ENCODE results near the gene PIK3CB. TPM values are rescaled to one million over a fixed set of nuclear protein-coding genes. Genes with fewer than 3 reads are reported as not detected.
"Not testable (repeated sequence)": the region's sequence is repeated elsewhere in the genome, so short reads cannot be mapped to it uniquely, and the experiment has no call there.

The PIK3CB gene
- total and polyA plus RNA-seq, 2 donors = 14.3 to 22.8 TPM

DNA sequence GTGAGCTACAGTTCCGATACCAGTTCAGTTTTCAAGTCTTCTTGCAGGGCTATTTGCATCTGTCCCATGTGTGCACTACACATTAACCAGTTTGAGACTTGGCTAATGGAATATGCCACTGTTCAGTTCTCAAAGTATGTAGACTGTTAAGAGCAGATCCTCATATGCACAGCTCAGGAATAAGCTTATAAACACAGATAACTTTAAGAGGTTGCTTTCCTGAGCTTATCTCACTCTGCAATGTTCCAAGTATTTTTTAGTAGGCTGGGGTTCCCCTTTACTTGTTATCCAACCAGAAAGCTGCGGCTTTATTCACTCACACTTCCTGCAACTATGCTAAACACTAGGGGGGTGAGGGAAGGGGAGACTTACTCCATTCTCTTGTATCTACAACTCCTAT is 108.7 kb downstream of the PIK3CB start:
- not testable (repeated sequence) for H3K4me3 ChIP-seq (ENCODE audit: low read depth, low read length); DNase-seq (ENCODE audit: extremely low spot score); H3K27ac ChIP-seq (ENCODE audit: low read depth); H3K4me1 ChIP-seq (ENCODE audit: insufficient read depth); H3K36me3 ChIP-seq (ENCODE audit: insufficient read depth)
- 50% methylated on average over 2 of the region's 2 CpGs for WGBS

DNA sequence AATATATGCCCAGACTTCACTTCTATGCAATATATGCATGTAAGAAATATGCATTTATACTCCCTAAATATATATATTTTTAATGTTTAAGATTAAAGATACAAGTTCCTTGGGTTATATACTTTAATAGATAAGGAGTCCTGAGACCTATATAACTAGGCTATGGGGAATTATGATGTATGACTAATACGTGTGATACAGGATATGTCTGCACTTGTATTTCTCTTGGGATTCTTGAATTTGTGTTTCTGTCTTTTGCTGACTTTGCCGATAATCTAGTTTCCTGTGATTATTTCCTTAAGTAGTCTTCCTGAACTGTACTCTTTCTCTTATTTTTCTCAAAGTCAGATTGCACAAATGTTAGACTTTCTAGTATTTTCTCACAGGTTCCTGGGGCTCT is 109.6 kb downstream of the PIK3CB start:
- H3K4me3 ChIP-seq (ENCODE audit: low read depth, low read length) = no peak overlapping the region
- H3K27ac ChIP-seq (ENCODE audit: low read depth) = no peak overlapping the region
- H3K4me1 ChIP-seq (ENCODE audit: insufficient read depth) = no peaks in the 10 kb centered on the region
- WGBS = 40% methylated on average over 2 of the region's 2 CpGs
- H3K36me3 ChIP-seq (ENCODE audit: insufficient read depth) = peaks cover 4% of the 10 kb centered on the region
- DNase-seq (ENCODE audit: extremely low spot score) = no peak

DNA sequence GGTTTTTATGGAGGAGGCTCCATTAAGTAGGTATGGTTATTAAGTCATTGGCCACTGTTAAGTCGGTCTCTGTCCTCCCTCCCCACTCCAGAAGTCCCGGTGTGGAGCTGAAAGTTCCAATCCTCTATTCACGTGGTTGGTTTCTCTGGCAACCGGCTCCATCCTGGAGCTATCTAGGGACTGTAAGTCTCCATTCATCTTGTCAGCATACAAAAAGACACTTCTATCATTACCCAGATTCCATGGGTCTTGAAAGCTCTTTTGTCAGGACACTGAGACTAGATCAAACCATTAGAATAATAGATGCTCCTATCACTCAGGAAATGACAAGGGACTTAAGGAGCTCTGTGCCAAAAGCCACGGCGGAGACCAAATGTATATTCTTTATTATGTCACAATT is 110.3 kb downstream of the PIK3CB start:
- H3K36me3 ChIP-seq (ENCODE audit: insufficient read depth) = peaks cover 4% of the 10 kb centered on the region
- 84% methylated on average over 6 of the region's 6 CpGs for WGBS

DNA sequence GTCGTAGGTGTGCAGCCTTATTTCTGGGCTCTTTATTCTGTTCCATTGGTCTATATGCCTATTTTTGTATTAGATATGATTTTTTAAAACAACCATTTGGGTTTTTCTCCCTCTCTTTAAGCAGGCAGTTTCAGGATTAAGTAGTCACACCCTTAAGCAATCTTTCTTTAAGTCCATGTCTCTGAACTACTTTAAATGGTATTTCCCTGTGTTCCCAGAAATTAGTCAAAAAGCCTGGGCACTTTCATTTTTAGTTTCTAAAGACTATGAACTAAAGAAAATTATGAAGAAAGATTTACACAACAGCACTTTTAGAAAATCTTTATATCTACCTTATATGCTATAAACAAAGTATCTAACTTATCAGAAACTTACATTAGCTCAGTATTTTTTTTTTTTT is 115.9 kb downstream of the PIK3CB start:
- no peak for DNase-seq (ENCODE audit: extremely low spot score)
- Histone ChIP-seq H3K36me3 (ENCODE audit: insufficient read depth) (no peaks in the 10 kb centered on the region), H3K4me3 (ENCODE audit: low read depth, low read length) (no peak overlapping the region), H3K4me1 (ENCODE audit: insufficient read depth) (no peaks in the 10 kb centered on the region), H3K27ac (ENCODE audit: low read depth) (no peak overlapping the region)
- 92% methylated on average over 1 of the region's 1 CpG for WGBS

More for the DNA sequence above, 110.3 kb downstream of the PIK3CB start:
- DNase-seq (ENCODE audit: extremely low spot score) = no peak
- Histone ChIP-seq H3K4me1 (ENCODE audit: insufficient read depth) (no peaks in the 10 kb centered on the region), H3K4me3 (ENCODE audit: low read depth, low read length) (no peak overlapping the region), H3K27ac (ENCODE audit: low read depth) (no peak overlapping the region)

DNA sequence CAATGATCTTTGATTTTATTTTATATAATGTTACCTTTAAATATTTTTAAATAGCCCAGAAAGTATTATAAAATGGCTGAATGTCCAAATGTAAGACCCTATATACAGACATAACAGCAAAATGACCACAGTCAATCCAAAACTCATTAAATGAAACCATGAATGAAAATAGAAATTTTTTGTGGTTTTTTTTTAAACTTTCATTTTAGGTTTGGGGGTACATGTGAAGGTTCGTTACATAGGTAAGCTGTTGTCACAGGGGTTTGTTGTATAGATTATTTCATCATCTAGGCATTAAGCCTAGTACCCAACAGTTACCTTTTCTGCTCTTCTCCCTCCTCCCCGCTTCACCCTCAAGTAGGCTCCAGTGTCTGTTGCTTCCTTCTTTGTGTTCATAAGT is 117.4 kb downstream of the PIK3CB start:
- Histone ChIP-seq H3K36me3 (ENCODE audit: insufficient read depth) (no peaks in the 10 kb centered on the region), H3K4me3 (ENCODE audit: low read depth, low read length) (no peak overlapping the region), H3K27ac (ENCODE audit: low read depth) (no peak overlapping the region), H3K4me1 (ENCODE audit: insufficient read depth) (no peaks in the 10 kb centered on the region)
- DNase-seq (ENCODE audit: extremely low spot score) = no peak
- 95% methylated on average over 2 of the region's 2 CpGs for WGBS

DNA sequence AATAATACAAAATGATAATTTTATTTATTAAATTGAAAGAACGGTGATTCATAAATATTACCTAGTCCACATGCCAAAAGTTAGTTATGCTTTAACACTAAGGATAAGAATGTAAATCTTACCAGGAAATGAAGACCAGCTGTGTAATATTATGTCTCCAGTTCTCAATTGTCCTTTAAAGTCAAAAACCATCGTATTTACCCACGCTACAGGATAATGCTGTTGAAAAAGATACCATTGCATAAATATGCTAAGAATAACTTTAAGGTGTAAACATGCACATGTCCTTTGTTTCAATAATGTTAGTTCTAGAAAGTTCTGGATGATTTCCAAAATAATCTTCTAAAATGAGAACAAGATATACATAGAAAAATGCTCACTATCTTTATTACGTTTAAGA is 122.6 kb downstream of the PIK3CB start:
- WGBS = 62% methylated on average over 4 of the region's 4 CpGs
- H3K27ac ChIP-seq (ENCODE audit: low read depth) = no peak overlapping the region
- DNase-seq (ENCODE audit: extremely low spot score) = no peak
- no peak overlapping the region for H3K4me3 ChIP-seq (ENCODE audit: low read depth, low read length)
- no peaks in the 10 kb centered on the region for H3K36me3 ChIP-seq (ENCODE audit: insufficient read depth)
- H3K4me1 ChIP-seq (ENCODE audit: insufficient read depth) = no peaks in the 10 kb centered on the region

DNA sequence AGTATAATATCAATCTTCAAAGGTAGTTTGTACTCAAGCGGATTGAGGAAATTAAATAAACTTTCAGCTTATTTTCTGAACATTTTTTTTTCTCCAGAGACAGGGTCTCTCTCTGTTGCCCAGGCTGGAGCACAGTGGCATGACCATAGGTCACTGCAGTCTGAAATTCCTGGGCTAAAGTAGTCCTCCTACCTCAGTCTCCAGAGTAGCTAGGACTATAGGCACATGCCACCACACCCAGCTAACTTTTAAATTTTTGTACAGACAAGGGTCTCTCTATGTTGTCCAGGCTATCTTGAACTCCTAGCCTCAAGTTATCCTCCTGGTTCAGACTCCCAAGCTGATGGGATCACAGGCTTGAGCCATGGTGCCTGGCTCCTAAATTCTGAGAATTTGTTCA is 129.1 kb downstream of the PIK3CB start:
- 93% methylated on average over 1 of the region's 1 CpG for WGBS
- no peak overlapping the region for H3K4me3 ChIP-seq (ENCODE audit: low read depth, low read length)
- no peak for DNase-seq (ENCODE audit: extremely low spot score)
- H3K36me3 ChIP-seq (ENCODE audit: insufficient read depth) = peaks cover 5% of the 10 kb centered on the region
- no peaks in the 10 kb centered on the region for H3K4me1 ChIP-seq (ENCODE audit: insufficient read depth)
- H3K27ac ChIP-seq (ENCODE audit: low read depth) = no peak overlapping the region

DNA sequence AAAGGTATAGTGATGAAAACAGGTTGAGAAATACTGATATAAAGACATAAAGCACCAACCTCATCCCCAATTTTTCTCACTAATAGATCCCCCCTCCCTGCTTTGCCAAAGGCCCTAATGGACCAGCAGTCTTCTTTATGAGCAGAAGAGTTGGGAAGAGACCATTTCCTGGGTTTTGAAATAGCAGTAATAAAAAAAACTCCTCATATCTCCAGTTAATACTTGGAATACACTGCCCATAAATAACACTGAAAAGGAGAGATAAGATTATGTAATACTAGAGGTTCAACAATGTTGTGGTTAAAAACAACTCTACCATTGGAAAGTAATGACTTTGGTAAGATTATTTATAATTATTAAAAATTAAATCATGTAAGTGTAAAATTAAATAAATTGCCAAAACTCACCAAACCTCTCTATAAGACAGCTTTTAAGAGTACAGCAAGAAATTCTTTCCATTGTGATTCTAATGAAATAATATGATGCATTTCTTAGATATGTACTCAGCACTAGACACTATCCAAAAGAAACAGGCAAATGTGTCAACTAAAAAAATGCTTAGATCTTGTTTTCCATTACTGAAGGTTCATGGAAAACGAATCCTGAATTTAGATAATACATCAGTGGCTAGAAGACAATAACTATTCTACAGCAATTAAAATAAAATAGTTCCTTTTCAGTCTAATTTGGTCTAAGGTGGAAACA is 137.9 kb downstream of the PIK3CB start:
- WGBS = 69% methylated on average over 1 of the region's 1 CpG
- Histone ChIP-seq H3K4me3 (ENCODE audit: low read depth, low read length) (no peak overlapping the region), H3K27ac (ENCODE audit: low read depth) (no peak overlapping the region), H3K36me3 (ENCODE audit: insufficient read depth) (no peaks in the 10 kb centered on the region), H3K4me1 (ENCODE audit: insufficient read depth) (peaks cover 1% of the 10 kb centered on the region)
- DNase-seq (ENCODE audit: extremely low spot score) = no peak

DNA sequence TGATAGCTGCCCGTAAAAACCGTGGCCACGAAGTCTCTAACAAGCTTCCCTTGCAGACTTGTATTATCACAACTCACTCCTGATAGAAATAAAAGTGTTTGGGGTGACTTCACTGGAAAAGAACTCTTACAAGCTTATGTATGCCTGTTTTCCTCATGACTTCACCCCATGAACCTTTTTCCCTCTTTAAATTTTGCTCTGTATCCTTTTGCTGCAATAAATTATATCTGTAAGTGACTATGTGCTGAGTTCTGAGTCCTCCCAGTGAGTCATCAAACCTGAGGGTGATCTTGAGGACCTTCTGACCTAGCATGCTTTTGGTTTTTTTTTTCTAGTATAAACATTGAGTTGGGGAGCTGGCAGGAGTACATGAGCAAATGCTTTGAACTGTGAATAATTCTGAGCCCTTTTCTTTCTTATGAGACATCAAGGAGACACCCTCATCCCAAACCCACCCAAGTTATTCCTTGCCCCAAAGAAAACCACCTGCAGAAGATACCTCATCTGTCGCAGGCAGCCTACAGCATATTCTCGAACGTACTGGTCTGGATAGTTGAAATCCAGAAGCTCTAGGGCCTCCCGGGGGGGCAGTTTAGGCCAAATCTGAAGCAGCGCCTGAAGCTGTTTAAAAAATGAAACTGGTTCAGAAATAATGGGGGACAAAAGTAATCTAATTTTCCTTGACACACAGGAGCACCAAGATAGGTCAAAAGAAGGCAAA is 140.3 kb downstream of the PIK3CB start:
- Histone ChIP-seq H3K36me3 (ENCODE audit: insufficient read depth) (no peaks in the 10 kb centered on the region), H3K27ac (ENCODE audit: low read depth) (no peak overlapping the region), H3K4me3 (ENCODE audit: low read depth, low read length) (no peak overlapping the region), H3K4me1 (ENCODE audit: insufficient read depth) (peaks cover 1% of the 10 kb centered on the region)
- DNase-seq (ENCODE audit: extremely low spot score) = no peak
- WGBS = 56% methylated on average over 8 of the region's 8 CpGs

DNA sequence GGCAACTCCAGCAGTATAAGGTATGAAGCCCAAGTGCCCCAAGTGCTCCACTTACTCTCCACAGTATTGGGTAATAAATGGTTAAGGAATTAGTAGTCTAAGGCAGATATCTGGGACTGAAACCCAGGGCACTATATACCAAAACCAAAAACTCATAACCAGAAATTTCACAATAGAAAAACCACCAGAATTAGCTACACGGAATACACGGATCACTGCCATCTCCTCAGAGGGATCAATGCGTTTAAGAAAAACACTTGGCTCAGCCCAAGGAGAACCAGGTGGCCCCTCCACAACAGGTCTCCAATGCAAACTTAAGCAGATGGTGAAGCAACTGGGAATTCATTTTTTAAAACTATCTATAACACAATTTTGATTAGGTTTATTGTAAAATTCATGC is 142.6 kb downstream of the PIK3CB start:
- no peak overlapping the region for H3K27ac ChIP-seq (ENCODE audit: low read depth)
- WGBS = 92% methylated on average over 3 of the region's 3 CpGs
- no peak overlapping the region for H3K4me3 ChIP-seq (ENCODE audit: low read depth, low read length)
- H3K4me1 ChIP-seq (ENCODE audit: insufficient read depth) = peaks cover 1% of the 10 kb centered on the region
- no peak for DNase-seq (ENCODE audit: extremely low spot score)
- H3K36me3 ChIP-seq (ENCODE audit: insufficient read depth) = no peaks in the 10 kb centered on the region

DNA sequence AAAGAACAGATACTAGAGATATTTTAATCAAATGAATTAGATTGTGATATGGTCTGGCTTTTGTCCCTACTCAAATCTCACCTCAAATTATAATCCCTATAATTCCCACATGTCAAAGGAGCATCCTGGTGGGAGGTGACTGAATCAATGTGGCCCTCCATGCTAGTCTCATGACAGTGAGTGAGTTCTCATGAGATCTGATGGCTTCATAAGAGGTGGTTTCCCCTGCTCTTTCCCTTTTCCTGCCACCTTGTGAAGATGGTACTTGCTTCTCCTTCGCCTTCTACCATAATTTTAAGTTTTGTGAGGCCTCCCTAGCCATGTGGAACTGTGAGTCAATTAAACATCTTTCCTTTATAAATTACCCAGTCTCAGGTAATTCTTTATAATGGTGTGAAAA is 143.4 kb downstream of the PIK3CB start:
- no peaks in the 10 kb centered on the region for H3K36me3 ChIP-seq (ENCODE audit: insufficient read depth)
- no peak overlapping the region for H3K4me3 ChIP-seq (ENCODE audit: low read depth, low read length)
- H3K27ac ChIP-seq (ENCODE audit: low read depth) = no peak overlapping the region
- H3K4me1 ChIP-seq (ENCODE audit: insufficient read depth) = peaks cover 1% of the 10 kb centered on the region
- WGBS = 38% methylated on average over 1 of the region's 1 CpG
- DNase-seq (ENCODE audit: extremely low spot score) = no peak

DNA sequence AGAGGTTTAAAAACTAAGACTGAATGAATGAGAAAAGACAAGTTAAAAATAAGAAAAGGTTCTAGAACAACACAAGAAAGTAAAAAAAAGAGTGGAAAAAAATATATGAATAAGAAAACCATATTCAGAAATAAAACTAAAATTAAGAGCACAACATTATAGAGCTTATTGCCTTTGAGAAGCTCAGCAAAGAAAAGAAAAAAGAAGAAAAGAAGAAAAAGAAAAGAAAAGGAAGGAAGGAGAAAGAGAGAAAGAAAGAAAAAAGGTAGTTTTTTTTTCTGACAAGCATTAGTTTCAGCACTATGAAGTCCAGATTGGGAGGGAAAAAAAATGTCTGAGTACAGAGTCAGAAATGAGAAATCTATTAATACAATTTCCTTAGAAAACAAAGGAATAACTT is 144.7 kb downstream of the PIK3CB start:
- DNase-seq (ENCODE audit: extremely low spot score) = no peak
- no peak overlapping the region for H3K27ac ChIP-seq (ENCODE audit: low read depth)

DNA sequence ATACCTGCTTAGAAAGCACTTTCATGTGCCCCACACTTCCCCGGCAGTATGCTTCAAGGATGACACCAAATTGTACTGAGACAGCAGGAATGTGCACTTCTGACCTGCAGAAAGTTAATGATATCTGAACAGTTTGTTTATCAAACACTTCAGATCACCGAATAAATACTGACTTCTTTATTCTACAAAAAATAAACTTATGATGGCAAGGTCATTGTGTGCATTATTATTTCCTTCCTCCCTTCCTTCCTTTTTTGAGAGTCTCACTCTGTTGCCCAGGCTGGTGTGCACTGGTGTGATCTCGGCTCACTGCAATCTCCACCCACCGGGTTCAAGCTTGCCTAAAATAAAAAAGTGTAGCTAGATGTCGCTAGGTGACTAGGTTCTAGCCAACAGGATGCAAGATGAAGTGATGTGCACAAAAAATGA is 145.8 kb downstream of the PIK3CB start:
- H3K27ac ChIP-seq (ENCODE audit: low read depth) = no peak overlapping the region
- H3K36me3 ChIP-seq (ENCODE audit: insufficient read depth) = no peaks in the 10 kb centered on the region
- no peaks in the 10 kb centered on the region for H3K4me1 ChIP-seq (ENCODE audit: insufficient read depth)
- H3K4me3 ChIP-seq (ENCODE audit: low read depth, low read length) = no peak overlapping the region
- no peak for DNase-seq (ENCODE audit: extremely low spot score)
- 63% methylated on average over 5 of the region's 5 CpGs for WGBS

More for the DNA sequence above, 144.7 kb downstream of the PIK3CB start:
- Histone ChIP-seq H3K4me3 (ENCODE audit: low read depth, low read length) (no peak overlapping the region), H3K36me3 (ENCODE audit: insufficient read depth) (no peaks in the 10 kb centered on the region), H3K4me1 (ENCODE audit: insufficient read depth) (peaks cover 1% of the 10 kb centered on the region)

DNA sequence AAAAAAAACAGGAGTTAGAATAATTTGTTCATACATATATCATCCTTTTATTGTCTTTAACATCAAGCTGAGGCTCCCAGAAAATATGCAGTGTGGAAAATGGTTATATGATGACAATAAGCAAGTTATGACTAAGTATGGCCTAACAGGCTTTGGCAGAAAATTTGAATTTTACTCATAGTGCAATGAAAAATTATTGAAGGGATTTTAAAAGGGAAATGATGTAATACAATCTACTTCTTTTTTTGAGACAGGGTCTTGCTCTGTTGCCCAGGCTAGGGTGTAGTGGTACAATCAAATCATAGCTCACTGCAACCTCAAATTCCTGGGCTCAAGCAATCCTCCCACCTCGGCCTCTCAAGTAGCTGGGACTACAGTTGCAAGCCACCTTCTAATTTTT is 147.5 kb downstream of the PIK3CB start:
- no peaks in the 10 kb centered on the region for H3K4me1 ChIP-seq (ENCODE audit: insufficient read depth)
- no peak overlapping the region for H3K4me3 ChIP-seq (ENCODE audit: low read depth, low read length)
- peaks cover 4% of the 10 kb centered on the region for H3K36me3 ChIP-seq (ENCODE audit: insufficient read depth)
- WGBS = 98% methylated on average over 1 of the region's 1 CpG
- no peak for DNase-seq (ENCODE audit: extremely low spot score)
- no peak overlapping the region for H3K27ac ChIP-seq (ENCODE audit: low read depth)
